ENCODE results near the gene NEK1.
"Not testable (repeated sequence)": the region's sequence is repeated elsewhere in the genome, so short reads cannot be mapped to it uniquely, and the experiment has no call there.

Gene NEK1

GRCh38 chr4:169626331-169627282, 14.2 kb upstream of the NEK1 start:
- DNase-seq = no peak

- no peak for DNase-seq
Observed at GRCh38 chr4:169625886-169626285, 13.5 kb upstream of the NEK1 start.

- not testable (repeated sequence) for DNase-seq
Observed at GRCh38 chr4:169624012-169624411, 11.6 kb upstream of the NEK1 start.

- no peak for DNase-seq
Observed at GRCh38 chr4:169622566-169622965, 10.2 kb upstream of the NEK1 start.

- no peak for DNase-seq
Observed at GRCh38 chr4:169621731-169622492, 9.5 kb upstream of the NEK1 start.

GRCh38 chr4:169620880-169621248, 8.5 kb upstream of the NEK1 start:
- DNase-seq = peak in 1 of 2 experiments; percentile 29

- peak; percentile 88 to 91 for DNase-seq
Observed at GRCh38 chr4:169619958-169620879, 7.8 kb upstream of the NEK1 start, which contains the start of gene CLCN3. CLCN3 (plus strand) TSS chr4:169620578; CDS start chr4:169635929, 15,351 bp downstream.

- peak; percentile 18 to 51 for DNase-seq
Observed at GRCh38 chr4:169619518-169619957, 7.2 kb upstream of the NEK1 start.

- DNase-seq = no peak
Observed at GRCh38 chr4:169618986-169619385, 6.6 kb upstream of the NEK1 start.

GRCh38 chr4:169618286-169618685, 5.9 kb upstream of the NEK1 start:
- DNase-seq = no peak

GRCh38 chr4:169617306-169617705, 4.9 kb upstream of the NEK1 start:
- DNase-seq = no peak

GRCh38 chr4:169616846-169617245, 4.5 kb upstream of the NEK1 start:
- no peak for DNase-seq

- DNase-seq = no peak
Observed at GRCh38 chr4:169615467-169616106, 3.2 kb upstream of the NEK1 start.

- peak; percentile 34 to 74 for DNase-seq
Observed at GRCh38 chr4:169612871-169613859, 782 bp upstream of the NEK1 start.

- no peak for DNase-seq
Observed at GRCh38 chr4:169611157-169611556, 1.2 kb downstream of the NEK1 start.

- DNase-seq = no peak
Observed at GRCh38 chr4:169604903-169605331, 7.5 kb downstream of the NEK1 start.

GRCh38 chr4:169604131-169604900, 8.1 kb downstream of the NEK1 start:
- DNase-seq = no peak

- no peak for DNase-seq
Observed at GRCh38 chr4:169603312-169603711, 9.1 kb downstream of the NEK1 start.

- no peak for DNase-seq
Observed at GRCh38 chr4:169601016-169601771, 11.2 kb downstream of the NEK1 start.

All from NCI-H524 (cell line).